OCI-LY7 (cell line): ENCODE data around the gene GID4. TPM values are rescaled to one million over a fixed set of nuclear protein-coding genes. Genes with fewer than 3 reads are reported as not detected.
A peak's percentile ranks its signal among the peaks of the same experiment; 100 is the strongest.

ENCODE experiments used
- BruUV-seq: library from RNA; stranded (reverse); fragments of 400-500 nt; replicated peaks from 2 replicates; lab custom pipeline; 2021; lab: Mats Ljungman, UMichigan
- CTCF ChIA-PET: fragments of 300-600 bp; sonication (Branson Sonifier 250); formaldehyde crosslinking; loops from one replicate; lab custom pipeline; 2022; ENCODE audit warnings: antibody characterized with exemption; ENCODE audit not compliant: unreplicated experiment; lab: Charles Lee
- POLR2A ChIA-PET: fragments of 300-600 bp; sonication (Branson Sonifier 250); formaldehyde crosslinking; loops from one replicate; lab custom pipeline; 2022; ENCODE audit warnings: antibody characterized with exemption; lab: Charles Lee
- DNase-seq: peaks from one replicate; pipeline ENCODE4 v3.0.0-alpha.2; 2015; ENCODE audit warnings: low spot score
- H2AFZ ChIP-seq: fragments of 200-600 bp; sonication (generic), shearing (Covaris generic); 2 replicates; pipeline ENCODE4 v1.6.1; 2014; ENCODE audit warnings: mild to moderate bottlenecking, antibody characterized with exemption, low read length, moderate library complexity
- H3K27ac ChIP-seq: fragments of 200-600 bp; sonication (generic); 2 replicates; pipeline ENCODE4 v1.5.1; 2014; ENCODE audit warnings: mixed run types, low read depth, mild to moderate bottlenecking, moderate library complexity, low read length, inconsistent platforms; ENCODE audit not compliant: poor library complexity, severe bottlenecking
- H3K36me3 ChIP-seq: fragments of 200-600 bp; sonication (generic); 2 replicates; pipeline ENCODE4 v1.6.1; 2014; ENCODE audit warnings: mild to moderate bottlenecking, antibody characterized with exemption, low read length, moderate library complexity, mixed read lengths; ENCODE audit not compliant: insufficient read depth
- H3K4me1 ChIP-seq: fragments of 200-600 bp; sonication (generic); 2 replicates; pipeline ENCODE4 v1.5.1; 2014; ENCODE audit warnings: mild to moderate bottlenecking, low read length; ENCODE audit not compliant: insufficient read depth, poor library complexity, severe bottlenecking
- H3K4me2 ChIP-seq: fragments of 200-600 bp; sonication (generic); 2 replicates; pipeline ENCODE4 v1.6.1; 2014; ENCODE audit warnings: mild to moderate bottlenecking, low read length
- H3K4me3 ChIP-seq: fragments of 200-600 bp; sonication (generic); 2 replicates; pipeline ENCODE4 v1.5.1; 2014; ENCODE audit warnings: mild to moderate bottlenecking, low read depth, low read length; ENCODE audit not compliant: poor library complexity, severe bottlenecking
- H3K79me2 ChIP-seq: fragments of 200-600 bp; sonication (generic); 2 replicates; pipeline ENCODE4 v1.6.1; 2016; ENCODE audit warnings: low read depth, mild to moderate bottlenecking, low read length, moderate library complexity, mixed read lengths; ENCODE audit not compliant: insufficient read depth
- H3K9me2 ChIP-seq: fragments of 200-600 bp; sonication (generic); 2 replicates; pipeline ENCODE4 v1.6.1; 2016; ENCODE audit warnings: mild to moderate bottlenecking, low read length, mixed read lengths; ENCODE audit not compliant: insufficient read depth
- H3K9me3 ChIP-seq: fragments of 200-600 bp; sonication (generic); 2 replicates; pipeline ENCODE4 v1.6.1; 2014; ENCODE audit warnings: mild to moderate bottlenecking, mixed run types, low read length, mixed read lengths
- H4K20me1 ChIP-seq: fragments of 200-600 bp; sonication (generic); 2 replicates; pipeline ENCODE4 v1.6.1; 2014; ENCODE audit warnings: mild to moderate bottlenecking, antibody characterized with exemption, low read length, moderate library complexity, mixed read lengths; ENCODE audit not compliant: insufficient read depth
- CTCF ChIP-seq: fragments of 200-600 bp; sonication (generic); conservative IDR thresholded peaks from 2 replicates; pipeline ENCODE4 v1.5.1; 2014; ENCODE audit warnings: mild to moderate bottlenecking, antibody characterized with exemption, low read length, moderate library complexity, mixed read lengths
- EZH2phosphoT487 ChIP-seq: fragments of 200-600 bp; sonication (generic); IDR thresholded peaks from 2 replicates; pipeline ENCODE4 v1.6.1; 2018; ENCODE audit warnings: low read depth, borderline replicate concordance, mild to moderate bottlenecking, mixed run types, antibody characterized with exemption, low read length, moderate library complexity, mixed read lengths
- intact Hi-C: fragments of 100-400 bp; cut with micrococcal nuclease; formaldehyde crosslinking; loops from one replicate; pipeline ENCODE4 v1.10.0; 2022; ENCODE audit not compliant: unreplicated experiment
- total RNA-seq, 2 experiments: library from RNA; depleted of rRNA in 1 of 2; stranded (reverse); fragments of >200 nt in 1 of 2; shearing (Covaris generic) in 1 of 2; gene quantifications; 2 replicates each; pipeline ENCODE4 v1.2.3, GENCODE V29; 2014 to 2022

GID4 gene
- total RNA-seq, 2 experiments from 2014 or later: 5.1 to 11.8 TPM

GRCh38 chr17:18041776-18042175, 2.6 kb downstream of the GID4 start:
- DNase-seq: no peak
- intact Hi-C loops: no loop called here
- Histone ChIP-seq H3K4me3 (no peak overlapping the region), H3K79me2 (peaks cover 32% of the 10 kb centered on the region; the same call in 1 of the 2 replicates), H3K4me2 (peak overlapping the region; percentile 96), H3K9me3 (no peaks in the 10 kb centered on the region), H3K4me1 (peaks cover 28% of the 10 kb centered on the region), H3K9me2 (no peaks in the 10 kb centered on the region), H4K20me1 (0 out of 2 replicates have a peak, but pooled peaks cover 6% of the 10 kb centered on the region), H3K36me3 (peaks cover 14% of the 10 kb centered on the region), H3K27ac (no peak overlapping the region), H2AFZ (no peak overlapping the region)
- no TSS peak for BruUV-seq
- POLR2A ChIA-PET: no interaction called here
- CTCF ChIA-PET: no interaction called here
- TF ChIP-seq CTCF: no peak
- no peak for TF ChIP-seq EZH2phosphoT487

DNA sequence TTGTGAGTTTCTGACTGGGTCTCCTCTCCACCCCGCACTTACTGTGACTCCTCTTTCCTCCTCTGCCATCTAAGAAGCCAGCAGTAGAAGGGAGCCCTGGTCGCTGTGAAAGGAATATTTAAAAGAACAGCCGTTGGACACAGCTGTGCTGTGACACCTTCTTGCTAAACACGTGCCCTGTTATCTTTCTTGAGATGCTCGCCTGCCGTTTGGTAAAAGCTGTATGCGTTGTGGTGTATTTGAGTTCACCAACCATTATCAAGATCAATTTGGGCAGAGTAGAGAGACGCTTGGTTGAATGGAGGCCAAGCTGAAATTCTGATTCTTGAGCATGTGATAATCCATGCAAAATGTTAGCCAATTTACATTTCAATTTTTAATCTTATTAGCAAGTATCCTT, 3.8 kb downstream of the GID4 start:
- TF ChIP-seq EZH2phosphoT487 (no peak), CTCF (no peak)
- POLR2A ChIA-PET: no interaction called here
- H3K4me2 ChIP-seq: no peak overlapping the region

DNA sequence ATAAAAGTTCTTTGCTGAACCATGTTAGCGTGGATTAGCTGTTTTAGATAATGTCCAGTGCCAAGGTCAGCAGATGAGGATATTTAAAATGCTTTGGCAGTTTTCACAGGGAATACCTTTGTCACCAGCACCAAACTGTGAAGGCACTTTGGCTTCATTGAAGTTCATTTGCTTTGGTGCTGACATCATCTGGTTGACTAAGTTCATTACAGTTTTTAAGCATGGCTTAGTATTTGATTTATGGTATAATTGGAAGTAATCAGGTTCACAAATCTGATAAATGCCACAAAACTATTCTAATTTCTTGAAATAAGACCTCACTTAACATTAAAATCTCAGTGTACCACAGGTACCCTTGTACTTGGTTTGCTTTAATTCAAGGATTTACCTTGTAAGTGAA, 4.3 kb downstream of the GID4 start:
- ChIA-PET CTCF (no interaction called here), POLR2A (no interaction called here)
- H3K27ac ChIP-seq: no peak overlapping the region
- peaks cover 15% of the 10 kb centered on the region; the same call in 1 of the 2 replicates for H3K79me2 ChIP-seq
- peak; percentile 33 for DNase-seq
- H2AFZ ChIP-seq: no peak overlapping the region
- intact Hi-C loops: no loop called here
- no peak overlapping the region for H3K4me2 ChIP-seq
- TF ChIP-seq EZH2phosphoT487 (no peak), CTCF (peak; percentile 73)
- H3K9me2 ChIP-seq: no peaks in the 10 kb centered on the region
- no peaks in the 10 kb centered on the region for H3K9me3 ChIP-seq
- BruUV-seq: no TSS peak
- peaks cover 19% of the 10 kb centered on the region for H3K4me1 ChIP-seq
- H4K20me1 ChIP-seq: 0 out of 2 replicates have a peak, but pooled peaks cover 6% of the 10 kb centered on the region
- H3K36me3 ChIP-seq: peaks cover 23% of the 10 kb centered on the region
- H3K4me3 ChIP-seq: no peak overlapping the region

More for the DNA sequence above, 3.8 kb downstream of the GID4 start:
- Histone ChIP-seq H3K9me3 (no peaks in the 10 kb centered on the region), H4K20me1 (0 out of 2 replicates have a peak, but pooled peaks cover 6% of the 10 kb centered on the region), H3K4me1 (peaks cover 19% of the 10 kb centered on the region), H2AFZ (no peak overlapping the region), H3K36me3 (peaks cover 23% of the 10 kb centered on the region), H3K79me2 (peaks cover 20% of the 10 kb centered on the region; the same call in 1 of the 2 replicates), H3K27ac (no peak overlapping the region), H3K9me2 (no peaks in the 10 kb centered on the region), H3K4me3 (no peak overlapping the region)
- no TSS peak for BruUV-seq
- DNase-seq: no peak
- intact Hi-C loops: no loop called here
- CTCF ChIA-PET: no interaction called here
